OCI-M2 (cell line): ENCODE measurements around the gene SGSM2.
"Not testable (repeated sequence)": the region's sequence is repeated elsewhere in the genome, so short reads cannot be mapped to it uniquely, and the experiment has no call there.

Experiments used
- DNase-seq: peaks from one replicate; lab custom pipeline; 2025; ENCODE audit not compliant: unreplicated experiment; lab: John Stamatoyannopoulos, UW

The SGSM2 gene, protein sequence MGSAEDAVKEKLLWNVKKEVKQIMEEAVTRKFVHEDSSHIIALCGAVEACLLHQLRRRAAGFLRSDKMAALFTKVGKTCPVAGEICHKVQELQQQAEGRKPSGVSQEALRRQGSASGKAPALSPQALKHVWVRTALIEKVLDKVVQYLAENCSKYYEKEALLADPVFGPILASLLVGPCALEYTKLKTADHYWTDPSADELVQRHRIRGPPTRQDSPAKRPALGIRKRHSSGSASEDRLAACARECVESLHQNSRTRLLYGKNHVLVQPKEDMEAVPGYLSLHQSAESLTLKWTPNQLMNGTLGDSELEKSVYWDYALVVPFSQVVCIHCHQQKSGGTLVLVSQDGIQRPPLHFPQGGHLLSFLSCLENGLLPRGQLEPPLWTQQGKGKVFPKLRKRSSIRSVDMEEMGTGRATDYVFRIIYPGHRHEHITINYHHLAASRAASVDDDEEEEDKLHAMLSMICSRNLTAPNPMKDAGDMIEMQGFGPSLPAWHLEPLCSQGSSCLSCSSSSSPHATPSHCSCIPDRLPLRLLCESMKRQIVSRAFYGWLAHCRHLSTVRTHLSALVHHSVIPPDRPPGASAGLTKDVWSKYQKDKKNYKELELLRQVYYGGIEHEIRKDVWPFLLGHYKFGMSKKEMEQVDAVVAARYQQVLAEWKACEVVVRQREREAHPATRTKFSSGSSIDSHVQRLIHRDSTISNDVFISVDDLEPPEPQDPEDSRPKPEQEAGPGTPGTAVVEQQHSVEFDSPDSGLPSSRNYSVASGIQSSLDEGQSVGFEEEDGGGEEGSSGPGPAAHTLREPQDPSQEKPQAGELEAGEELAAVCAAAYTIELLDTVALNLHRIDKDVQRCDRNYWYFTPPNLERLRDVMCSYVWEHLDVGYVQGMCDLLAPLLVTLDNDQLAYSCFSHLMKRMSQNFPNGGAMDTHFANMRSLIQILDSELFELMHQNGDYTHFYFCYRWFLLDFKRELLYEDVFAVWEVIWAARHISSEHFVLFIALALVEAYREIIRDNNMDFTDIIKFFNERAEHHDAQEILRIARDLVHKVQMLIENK

DNA sequence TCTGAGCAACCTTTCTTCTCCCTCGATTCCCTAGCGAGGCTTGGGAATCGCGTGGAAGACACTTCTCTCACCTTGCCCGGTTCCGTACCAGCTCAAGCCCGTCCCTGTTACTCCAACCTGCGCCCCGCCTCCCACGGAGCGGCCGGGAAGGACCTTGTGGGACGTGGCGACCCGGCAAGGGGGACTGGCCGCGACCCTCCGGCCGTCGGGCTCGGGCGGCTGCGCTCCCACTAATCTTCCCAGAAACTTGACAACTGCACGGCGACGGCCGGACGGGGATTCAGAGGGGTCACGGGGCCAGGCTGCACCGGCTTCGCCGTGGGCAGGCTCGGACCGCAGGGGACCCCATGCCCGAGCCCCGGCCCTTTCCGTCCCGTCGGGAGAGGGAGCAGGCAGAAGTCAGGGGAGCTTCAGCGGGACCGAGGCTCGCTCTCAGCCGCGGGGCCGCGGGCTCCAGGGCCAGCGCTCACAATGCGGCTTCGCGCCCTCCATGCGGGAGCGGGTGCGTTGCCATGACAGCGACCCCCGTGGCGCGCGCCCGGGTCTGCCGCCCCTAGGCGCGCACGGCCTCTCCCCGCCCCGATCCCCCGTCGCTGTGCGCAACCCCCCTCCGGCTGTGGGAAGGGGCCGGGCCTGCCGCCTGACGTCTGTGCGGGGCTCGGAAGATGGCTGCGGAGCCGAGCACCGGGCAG, at the start of gene SGSM2:
SGSM2 (plus strand) TSS at position 650 of the 692 bp plus-strand sequence. CDS start 188 bp downstream, outside the sequence.
- no peak for DNase-seq

DNA sequence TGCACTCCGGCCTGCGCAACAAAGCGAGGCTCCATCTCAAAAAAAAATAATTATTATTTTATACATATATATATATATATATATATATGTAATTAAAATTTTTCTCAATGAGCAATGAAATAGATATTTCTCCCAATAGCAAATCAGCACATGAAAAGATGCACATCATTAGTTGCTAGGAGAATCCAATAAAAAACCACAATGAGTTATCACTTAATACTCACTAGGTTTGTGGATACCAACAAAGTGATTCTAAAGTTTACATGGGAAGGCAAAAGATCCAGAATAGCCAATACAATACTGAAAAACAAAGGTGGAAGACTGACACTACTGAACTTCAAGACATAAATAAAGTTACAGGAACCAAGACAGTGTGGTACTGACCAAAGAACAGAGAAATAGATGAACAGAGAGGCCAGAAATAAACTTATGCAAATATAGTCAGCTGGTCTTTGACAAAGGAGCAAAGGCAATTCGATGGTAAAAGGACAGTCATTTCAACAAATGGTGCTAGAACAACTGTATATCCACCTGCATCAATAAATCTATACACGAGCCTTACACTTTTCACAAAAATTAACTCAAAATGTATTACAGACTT, 47.3 kb upstream of the SGSM2 start:
- DNase-seq, result no peak

DNA sequence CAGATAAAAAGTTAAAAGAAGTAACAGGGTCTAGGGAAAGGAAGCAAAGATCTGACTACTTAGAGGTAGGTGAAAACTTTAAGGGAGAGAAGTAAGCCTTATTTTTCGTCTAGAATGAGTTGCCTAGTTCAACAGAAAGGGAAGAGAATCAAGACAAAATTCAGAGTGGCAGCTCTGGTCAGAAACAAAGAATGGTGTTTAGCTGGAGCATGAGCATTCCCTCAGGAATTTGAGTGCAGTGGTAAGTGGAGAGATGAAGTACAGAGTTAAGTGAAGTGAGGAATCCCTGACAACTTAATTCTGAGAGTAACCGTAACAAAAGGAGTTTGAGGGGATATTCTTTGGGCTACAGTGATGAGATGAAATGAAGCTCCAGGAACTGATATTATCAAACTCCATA, 45.2 kb upstream of the SGSM2 start:
- DNase-seq, result no peak

DNA sequence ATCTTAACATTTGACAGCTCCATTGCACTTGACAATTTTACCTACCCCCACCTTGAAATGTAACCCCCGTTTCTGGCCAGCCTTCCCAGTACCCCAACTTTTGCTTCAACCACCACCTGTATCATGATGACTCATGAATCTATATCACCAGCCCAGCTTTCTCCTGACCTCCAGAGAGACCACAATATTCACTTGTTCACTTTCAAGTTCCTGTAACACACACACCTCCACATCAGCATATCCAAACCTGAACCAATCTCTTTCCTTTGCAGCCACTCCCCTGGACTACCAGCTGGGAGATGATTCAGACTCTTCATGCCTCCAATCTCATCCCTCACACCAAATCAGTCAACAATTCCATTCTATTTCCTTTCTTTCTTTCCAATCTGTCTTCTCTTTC, 41.7 kb upstream of the SGSM2 start:
- no peak for DNase-seq

DNA sequence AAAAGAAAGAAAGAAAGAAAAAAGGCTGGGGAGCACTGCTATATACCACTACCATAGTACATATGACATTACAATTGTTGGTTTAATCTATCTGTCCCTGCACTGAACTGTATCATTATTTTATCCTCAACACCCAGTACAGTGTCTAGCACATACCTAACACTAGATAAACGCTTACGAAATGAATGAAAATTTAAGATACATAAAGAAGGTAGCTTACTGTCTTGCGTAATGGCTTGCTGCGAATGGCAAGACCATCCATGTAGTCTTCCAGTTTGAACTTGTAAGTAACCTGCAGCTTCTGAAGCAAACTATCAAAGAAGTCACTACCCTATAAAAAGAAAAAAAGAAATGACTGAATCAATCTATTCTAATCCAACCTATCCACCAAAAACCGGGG, 40.3 kb upstream of the SGSM2 start:
- no peak for DNase-seq

DNA sequence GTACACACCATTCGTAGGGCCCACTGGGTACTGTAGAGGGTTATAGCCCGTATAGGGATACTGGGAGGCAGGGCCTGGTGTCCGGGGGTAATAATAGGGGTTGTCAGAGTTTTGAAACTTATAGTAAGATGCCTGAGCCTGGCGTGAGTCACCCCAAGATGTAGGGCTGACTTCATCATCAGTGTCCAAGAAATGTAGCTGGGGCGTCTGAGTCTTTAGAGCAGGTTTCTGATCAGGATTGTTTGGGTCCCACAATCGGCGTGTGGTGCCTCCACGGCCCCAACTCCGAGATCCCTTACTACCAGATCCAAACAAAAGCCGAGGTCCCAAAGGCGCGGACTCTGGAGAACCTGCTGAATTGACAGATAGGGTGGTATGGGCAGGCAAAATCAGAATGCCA, 38.2 kb upstream of the SGSM2 start:
- DNase-seq, result no peak

DNA sequence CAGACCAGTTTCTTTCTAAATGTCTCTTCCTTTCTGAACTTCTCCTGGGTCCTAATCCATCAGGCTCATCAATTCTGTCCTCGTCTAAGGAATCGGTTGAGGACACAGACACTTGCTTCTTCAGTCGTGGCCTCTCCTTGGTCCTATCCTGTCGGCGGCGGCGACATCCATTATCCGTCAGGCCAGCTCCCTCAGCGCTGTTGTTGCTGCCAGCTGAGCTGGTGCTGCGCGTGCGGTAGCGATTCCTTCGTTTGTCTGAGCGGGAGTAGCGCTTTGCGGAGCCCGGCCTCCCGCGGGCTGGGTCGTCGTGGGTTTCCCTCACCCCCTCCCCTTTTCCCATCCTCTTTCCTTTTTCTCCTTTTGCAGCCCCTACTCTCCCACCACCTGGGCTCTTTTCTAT, 37.5 kb upstream of the SGSM2 start:
- no peak for DNase-seq

DNA sequence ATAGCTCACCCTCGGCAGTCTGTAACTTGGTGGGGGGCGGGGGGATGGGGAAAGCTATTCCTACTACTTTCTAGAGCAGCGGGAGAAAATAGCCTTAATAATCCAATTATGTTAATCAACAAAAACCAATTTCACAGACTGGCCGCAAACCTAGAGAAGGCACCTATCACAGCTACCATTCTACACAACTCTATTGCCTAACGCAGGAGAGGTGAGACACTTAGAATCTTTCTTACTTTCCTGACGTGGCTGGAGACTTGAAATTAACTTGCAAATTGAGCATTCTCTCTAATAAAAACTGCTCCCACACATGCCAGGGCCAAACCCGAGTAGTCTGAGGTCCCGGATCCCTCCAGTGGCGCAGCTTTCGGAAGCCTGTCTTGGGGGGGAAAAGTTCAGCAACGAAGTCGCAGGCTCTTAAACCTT, 34.5 kb upstream of the SGSM2 start:
- DNase-seq, result no peak

DNA sequence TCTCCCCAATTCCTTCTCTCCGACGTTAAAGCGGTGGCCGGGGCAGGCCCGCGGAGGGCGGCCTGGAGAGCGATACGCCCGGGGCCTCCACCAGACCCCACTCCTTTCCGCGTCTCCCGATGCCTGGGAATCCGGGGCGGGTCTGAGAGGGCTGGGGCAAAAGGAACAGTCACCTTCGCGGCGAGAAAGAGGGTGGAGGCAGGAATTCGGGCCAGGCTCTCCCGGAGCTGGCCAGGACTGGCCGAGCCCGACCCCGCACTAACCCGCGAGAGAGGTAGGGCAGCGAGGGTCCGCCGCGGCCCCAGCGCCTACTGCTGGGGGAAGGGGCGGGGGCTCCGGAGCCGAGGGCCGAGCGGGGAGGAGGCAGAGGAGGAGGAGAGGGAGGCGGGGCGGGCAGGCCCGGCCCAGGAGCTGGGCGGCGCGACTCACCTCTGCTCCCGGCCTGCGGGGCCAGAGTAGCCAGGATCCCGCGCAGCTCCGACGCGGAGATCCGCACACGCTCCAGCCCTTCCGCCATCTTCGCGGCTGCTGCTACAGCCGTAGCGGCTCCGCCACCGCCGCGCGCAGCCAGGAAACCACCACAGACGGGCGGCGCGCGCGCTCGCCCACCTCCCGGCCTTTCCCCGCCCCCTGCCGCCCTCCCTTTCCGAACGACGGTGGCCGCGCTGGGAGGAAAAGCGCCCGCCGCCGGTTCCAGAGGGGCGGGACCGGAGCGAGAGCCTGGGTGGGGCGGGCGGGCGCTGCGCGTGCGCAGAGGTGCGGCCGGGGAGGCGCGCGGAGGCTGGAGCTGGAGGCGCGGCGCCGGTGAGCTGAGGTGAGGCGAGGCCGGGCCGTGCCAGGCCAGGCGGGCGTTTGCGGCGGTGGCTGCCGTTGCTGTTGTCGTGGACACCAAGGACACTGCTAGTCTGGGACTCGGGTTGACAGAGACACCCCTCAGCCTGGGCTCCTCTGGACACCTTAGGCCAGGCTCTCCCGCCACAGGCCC, 33.8 kb upstream of the SGSM2 start, which contains the start of the genes SMG6 and SRR:
SMG6 (minus strand) TSS at position 582 of the 985 bp plus-strand sequence; CDS start at position 517, 65 bp downstream.
SRR (plus strand) TSS at position 747 of the 985 bp plus-strand sequence. CDS start 11,611 bp downstream, outside the sequence.
- DNase-seq, result peak; percentile 35

DNA sequence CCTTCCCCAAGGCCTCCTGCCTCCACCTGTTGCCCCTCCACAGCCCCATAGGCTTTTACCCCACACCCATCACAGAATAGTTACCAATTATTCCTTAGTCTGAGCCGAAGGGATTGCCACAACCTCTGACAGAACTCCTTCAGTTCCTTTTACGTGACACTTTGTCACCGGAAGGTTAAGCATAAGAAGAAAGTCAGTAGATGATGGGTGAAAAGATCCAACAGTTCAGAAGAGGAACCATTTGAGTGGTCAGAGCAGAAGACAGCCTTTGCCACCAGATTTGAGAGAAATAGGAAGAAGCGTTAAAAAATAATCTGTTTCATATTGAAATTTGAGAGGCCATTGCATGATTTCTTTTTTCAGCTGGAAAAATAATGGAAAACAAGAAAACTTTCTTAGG, 32.4 kb upstream of the SGSM2 start:
- DNase-seq, result no peak

DNA sequence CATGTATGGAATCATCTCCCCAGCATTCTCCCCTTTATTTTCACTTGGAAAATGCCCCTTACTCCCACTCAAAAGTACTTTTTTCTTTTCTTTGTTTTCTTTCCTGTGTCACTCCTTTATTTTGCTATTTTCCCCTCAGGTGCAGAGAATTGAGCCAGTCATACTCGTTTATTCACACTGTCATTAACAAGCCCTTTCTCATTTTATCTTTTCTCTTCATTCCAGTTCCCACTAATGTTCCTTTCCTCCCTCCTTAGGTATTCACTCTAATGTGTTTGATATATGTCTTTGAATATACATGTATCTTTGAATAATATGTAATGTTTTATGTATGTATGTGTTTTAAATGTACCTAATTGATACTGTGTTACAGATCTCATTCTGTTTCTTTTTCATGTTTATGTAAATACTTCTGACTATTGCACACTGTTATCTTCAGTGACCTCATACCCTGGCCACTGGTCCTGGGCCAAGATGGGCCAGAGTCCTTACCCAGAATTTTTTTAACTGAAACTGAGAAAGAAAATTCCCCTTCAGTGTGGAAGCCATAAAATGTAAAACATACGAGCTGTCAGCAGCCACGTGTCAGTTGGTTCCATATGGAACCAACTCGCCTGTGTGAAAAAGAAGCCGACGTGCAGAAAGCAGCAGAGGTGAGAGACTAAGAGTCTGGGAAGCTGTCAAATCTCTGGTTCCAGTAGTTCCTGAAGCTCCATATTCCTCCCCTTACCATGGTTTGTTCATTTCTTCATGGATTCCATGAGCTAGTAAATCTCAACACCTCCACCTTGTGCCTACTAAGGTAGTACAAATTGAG, 27.8 kb upstream of the SGSM2 start:
- DNase-seq, result no peak

DNA sequence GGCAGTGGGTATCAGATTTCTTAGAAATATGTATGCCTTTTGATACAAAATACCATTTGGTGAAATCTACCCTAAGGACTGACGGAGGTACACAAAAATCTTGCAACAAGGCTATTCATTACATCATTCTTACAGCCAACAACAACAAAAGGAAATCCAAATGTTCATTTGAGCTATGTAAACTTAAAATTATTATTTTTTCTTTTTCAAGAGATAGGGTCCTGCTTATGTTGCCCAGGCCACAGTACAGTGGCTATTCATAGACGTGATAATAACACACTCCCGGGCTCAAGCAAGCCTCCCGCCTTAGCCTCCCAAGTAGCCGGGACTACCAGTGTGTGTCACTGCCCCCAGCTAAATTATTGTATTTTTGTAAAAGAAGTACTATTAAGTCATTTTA, 24.6 kb upstream of the SGSM2 start:
- no peak for DNase-seq

DNA sequence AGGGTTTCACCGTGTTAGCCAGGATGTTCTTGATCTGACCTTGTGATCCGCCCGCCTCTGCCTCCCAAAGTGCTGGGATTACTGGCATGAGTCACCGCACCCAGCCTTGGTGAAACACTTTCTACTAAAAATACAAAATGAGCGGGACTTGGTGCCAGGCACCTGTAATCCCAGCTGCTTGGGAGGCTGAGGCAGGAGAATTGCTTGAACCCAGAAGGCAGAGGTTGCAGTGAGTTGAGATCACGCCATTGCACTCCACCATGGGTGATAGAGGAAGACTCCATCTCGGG, 20.4 kb upstream of the SGSM2 start:
- not testable (repeated sequence) for DNase-seq

DNA sequence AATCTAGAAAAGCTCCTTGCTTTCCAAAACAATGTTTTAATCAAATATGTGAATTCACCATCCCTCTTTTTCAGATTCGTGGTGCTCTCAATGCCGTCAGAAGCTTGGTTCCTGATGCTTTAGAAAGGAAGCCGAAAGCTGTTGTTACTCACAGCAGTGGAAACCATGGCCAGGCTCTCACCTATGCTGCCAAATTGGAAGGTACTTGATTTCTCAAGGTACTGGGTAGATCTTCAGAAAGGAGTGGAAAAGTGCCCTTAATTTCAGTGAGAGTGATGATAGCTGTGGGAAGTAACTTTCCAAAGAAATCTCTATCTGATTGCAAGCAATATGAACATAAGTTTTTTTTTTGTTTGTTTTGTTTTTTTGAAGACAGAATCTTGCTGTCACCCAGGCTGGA, 19.5 kb upstream of the SGSM2 start:
- DNase-seq, result no peak

DNA sequence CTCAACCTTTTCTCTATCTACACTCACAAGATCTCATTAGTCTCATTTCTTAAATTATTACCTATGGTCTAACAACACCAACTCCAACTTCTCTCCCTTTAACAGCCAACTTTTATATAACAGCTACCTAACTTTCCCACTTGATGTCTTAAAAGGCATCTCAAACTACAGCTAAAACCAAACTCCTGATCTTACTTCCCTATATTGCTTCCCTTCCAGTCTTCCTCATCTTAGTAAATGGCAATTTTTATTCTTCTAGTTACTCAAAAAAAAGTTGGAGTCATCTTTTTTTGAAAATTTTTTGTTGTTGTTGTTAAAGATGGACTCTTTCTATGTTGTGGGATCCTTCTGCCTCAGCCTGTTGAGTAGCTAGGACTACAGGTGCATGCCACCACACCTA, 18.2 kb upstream of the SGSM2 start:
- no peak for DNase-seq

DNA sequence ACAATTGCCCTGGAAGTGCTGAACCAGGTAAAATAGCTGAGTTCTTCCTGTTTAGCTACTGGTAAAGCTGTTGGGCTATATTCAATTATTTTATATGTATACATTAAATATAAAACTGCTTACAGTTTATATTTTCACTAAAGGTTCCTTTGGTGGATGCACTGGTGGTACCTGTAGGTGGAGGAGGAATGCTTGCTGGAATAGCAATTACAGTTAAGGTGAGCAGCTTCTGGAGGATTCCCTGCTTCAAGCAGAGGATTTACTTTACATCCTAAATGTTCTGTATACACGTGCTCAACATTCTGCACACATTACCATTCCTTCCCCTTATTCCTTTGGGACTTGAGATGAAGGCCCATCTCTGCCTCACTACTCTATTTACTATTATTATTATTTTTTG, 15.9 kb upstream of the SGSM2 start:
- no peak for DNase-seq

DNA sequence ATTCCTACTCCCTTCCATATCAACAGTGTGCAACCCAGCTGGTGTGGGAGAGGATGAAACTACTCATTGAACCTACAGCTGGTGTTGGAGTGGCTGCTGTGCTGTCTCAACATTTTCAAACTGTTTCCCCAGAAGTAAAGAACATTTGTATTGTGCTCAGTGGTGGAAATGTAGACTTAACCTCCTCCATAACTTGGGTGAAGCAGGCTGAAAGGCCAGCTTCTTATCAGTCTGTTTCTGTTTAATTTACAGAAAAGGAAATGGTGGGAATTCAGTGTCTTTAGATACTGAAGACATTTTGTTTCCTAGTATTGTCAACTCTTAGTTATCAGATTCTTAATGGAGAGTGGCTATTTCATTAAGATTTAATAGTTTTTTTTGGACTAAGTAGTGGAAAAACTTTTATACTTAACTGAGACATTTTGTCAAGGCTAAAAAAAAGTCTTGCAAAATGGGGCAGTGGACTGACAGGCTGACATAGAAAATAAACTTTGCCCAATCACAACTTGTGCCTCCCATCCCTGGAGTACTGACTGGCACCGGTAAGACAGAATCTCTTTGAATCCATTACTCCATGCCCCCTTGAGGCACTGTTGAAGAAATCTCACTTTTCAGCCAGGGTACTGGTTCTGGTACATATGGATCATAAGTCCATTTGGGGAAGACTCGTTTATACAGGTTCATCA, 13.5 kb upstream of the SGSM2 start:
- no peak for DNase-seq

DNA sequence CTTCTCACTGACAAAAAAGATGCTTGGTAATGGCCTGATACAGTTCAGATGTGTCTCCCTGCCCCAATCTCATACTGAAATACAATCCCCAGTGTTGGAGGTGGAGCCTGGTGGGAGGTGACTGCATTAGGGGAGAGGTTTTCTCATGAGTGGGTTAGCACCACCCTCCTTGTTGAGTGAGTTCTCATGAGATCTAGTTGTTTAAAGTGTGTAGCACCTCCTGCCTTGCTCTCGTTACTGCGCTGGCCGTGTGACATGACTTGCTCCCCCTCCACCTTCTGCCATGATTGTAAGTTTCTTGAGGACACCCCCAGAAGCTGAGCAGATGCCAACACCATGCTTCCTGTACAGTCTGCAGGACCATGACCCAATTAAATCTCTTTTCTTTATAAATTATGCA, 6.0 kb upstream of the SGSM2 start:
- DNase-seq, result no peak
